GM12874 (cell line): ENCODE measurements around the gene BRD7.

Experiments
- TF ChIP-seq, protein P1 (sequence below): IDR thresholded peaks from 2 replicates; pipeline ENCODE4 v1.5.1; 2011; ENCODE audit warnings: low read depth, mild to moderate bottlenecking, control low read depth, low read length, moderate library complexity; ENCODE audit not compliant: insufficient read depth

Gene BRD7

GRCh38 chr16:50314665-50315064, 54.1 kb downstream of the BRD7 start:
- TF ChIP-seq, protein P1, sequence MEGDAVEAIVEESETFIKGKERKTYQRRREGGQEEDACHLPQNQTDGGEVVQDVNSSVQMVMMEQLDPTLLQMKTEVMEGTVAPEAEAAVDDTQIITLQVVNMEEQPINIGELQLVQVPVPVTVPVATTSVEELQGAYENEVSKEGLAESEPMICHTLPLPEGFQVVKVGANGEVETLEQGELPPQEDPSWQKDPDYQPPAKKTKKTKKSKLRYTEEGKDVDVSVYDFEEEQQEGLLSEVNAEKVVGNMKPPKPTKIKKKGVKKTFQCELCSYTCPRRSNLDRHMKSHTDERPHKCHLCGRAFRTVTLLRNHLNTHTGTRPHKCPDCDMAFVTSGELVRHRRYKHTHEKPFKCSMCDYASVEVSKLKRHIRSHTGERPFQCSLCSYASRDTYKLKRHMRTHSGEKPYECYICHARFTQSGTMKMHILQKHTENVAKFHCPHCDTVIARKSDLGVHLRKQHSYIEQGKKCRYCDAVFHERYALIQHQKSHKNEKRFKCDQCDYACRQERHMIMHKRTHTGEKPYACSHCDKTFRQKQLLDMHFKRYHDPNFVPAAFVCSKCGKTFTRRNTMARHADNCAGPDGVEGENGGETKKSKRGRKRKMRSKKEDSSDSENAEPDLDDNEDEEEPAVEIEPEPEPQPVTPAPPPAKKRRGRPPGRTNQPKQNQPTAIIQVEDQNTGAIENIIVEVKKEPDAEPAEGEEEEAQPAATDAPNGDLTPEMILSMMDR = no peak

- TF ChIP-seq, protein P1 = no peak
Measured at GRCh38 chr16:50313596-50314478, 55.0 kb downstream of the BRD7 start.

- TF ChIP-seq, protein P1 = no peak
Measured at GRCh38 chr16:50311891-50312501, 56.8 kb downstream of the BRD7 start.

DNA sequence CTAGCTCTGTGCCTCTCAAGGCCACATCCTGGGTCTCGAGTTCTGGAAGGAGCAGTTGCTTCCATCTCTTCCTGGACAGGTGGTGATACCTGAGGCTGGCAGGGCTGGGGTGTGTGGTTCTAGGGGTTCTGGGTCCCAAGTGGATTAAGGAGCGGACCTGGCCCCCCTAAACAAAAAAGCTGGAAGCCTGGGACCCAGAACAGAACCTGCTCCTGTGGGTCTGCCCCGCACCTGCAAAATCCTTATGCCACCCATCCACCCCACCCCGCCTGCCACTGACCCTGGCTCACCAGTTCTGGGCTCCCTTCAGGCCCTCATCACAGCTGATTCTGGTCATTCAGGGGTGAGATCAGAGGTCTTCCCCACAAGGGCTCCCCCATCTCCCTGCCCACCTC, 57.7 kb downstream of the BRD7 start:
- TF ChIP-seq, protein P1 = no peak

- TF ChIP-seq, protein P1 = no peak
Measured at GRCh38 chr16:50310308-50311133, 58.3 kb downstream of the BRD7 start.

- TF ChIP-seq, protein P1 = no peak
Measured at GRCh38 chr16:50309527-50310307, 59.1 kb downstream of the BRD7 start.
